HG02798 (cell line): ENCODE data around the gene EFCAB6.

Source experiments
- ATAC-seq: cut with Tn5 transposase; IDR thresholded peaks from one replicate; pipeline ENCODE4 v1.9.1; 2021; ENCODE audit warnings: mild to moderate bottlenecking; ENCODE audit not compliant: unreplicated experiment, poor library complexity

The EFCAB6 gene

GRCh38 chr22:43812149-43812842 is at the start of gene EFCAB6:
TSS of gene EFCAB6 (minus strand) at chr22:43812305. CDS start at chr22:43782318, 29,987 bp downstream.
- peak; percentile 93 for ATAC-seq

- no peak for ATAC-seq
Observed at GRCh38 chr22:43861529-43861928, 49.4 kb upstream of the EFCAB6 start.

GRCh38 chr22:43860831-43861230 is 48.7 kb upstream of the EFCAB6 start:
- no peak for ATAC-seq

GRCh38 chr22:43860126-43860525 is 48.0 kb upstream of the EFCAB6 start:
- ATAC-seq: no peak

- ATAC-seq: no peak
Observed at GRCh38 chr22:43859621-43860020, 47.5 kb upstream of the EFCAB6 start.

GRCh38 chr22:43859176-43859575 is 47.1 kb upstream of the EFCAB6 start:
- ATAC-seq: no peak

GRCh38 chr22:43858156-43858895 is 46.2 kb upstream of the EFCAB6 start:
- no peak for ATAC-seq

GRCh38 chr22:43857367-43857766 is 45.3 kb upstream of the EFCAB6 start:
- no peak for ATAC-seq

GRCh38 chr22:43855431-43855830 is 43.3 kb upstream of the EFCAB6 start:
- no peak for ATAC-seq

GRCh38 chr22:43854786-43855271 is 42.7 kb upstream of the EFCAB6 start:
- ATAC-seq: no peak

GRCh38 chr22:43854121-43854785 is 42.1 kb upstream of the EFCAB6 start:
- ATAC-seq: no peak

GRCh38 chr22:43853328-43853931 is 41.3 kb upstream of the EFCAB6 start:
- ATAC-seq: no peak

GRCh38 chr22:43852573-43853327 is 40.6 kb upstream of the EFCAB6 start:
- ATAC-seq: no peak

- no peak for ATAC-seq
Observed at GRCh38 chr22:43851979-43852307, 39.8 kb upstream of the EFCAB6 start.

GRCh38 chr22:43851058-43851978 is 39.2 kb upstream of the EFCAB6 start:
- no peak for ATAC-seq

- ATAC-seq: no peak
Observed at GRCh38 chr22:43850529-43850928, 38.4 kb upstream of the EFCAB6 start.

GRCh38 chr22:43849731-43850130 is 37.6 kb upstream of the EFCAB6 start:
- ATAC-seq: no peak

GRCh38 chr22:43848366-43849171 is 36.5 kb upstream of the EFCAB6 start:
- no peak for ATAC-seq
